GM04504 (cell line): ENCODE data around the gene TNRC6C.
"Not testable (repeated sequence)": the region's sequence is repeated elsewhere in the genome, so short reads cannot be mapped to it uniquely, and the experiment has no call there.

Experiments used
- DNase-seq: peaks from one replicate; pipeline ENCODE4 v3.0.0-alpha.2; 2012; ENCODE audit warnings: low read depth

Gene TNRC6C

DNA sequence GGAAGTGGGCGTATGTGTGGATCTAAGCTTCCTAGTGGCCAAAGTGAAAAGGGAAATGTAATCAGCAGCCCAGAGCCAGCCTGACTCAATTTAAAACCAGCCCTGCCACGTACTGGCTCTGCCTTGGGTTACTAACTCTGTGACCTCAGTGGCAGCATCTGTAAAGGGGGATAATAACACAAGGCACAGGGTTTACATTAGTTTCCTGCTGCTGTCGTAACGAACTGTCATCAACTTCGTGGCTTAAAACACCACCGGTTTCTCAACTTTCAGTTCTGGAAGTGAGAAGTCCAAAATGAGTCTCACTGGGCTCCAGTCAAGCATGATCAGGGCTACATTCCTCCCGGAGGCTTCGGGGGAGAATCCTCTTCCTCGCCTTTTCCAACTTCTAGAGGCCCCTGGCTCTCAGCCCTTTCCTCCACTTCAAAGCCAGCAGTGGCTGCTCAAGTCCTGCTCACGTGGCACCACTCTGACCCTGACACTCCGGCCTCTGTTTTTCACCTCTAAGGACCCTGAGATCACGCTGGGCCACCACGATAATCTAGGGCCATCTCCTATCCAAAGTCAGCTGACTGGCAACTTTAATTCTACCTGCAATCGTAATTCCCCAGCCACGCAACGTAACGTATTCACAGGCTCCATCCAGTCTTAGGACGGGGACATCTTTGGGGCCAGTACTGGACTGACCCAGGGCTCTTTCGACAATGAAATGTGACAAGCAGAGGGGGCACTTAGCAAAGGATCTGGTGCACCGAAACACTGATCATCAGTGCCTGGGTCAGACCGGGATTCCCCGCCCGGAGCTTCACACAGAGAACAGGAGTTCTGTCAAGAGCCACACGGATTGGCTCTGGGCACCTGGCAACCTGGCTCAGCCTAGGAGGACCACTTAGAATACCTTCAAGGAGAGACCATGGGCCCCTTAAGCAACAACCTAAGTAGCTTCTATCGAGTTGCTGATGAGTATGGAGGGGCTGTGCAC lies 155.6 kb downstream of the TNRC6C start:
- DNase-seq: no peak

DNA sequence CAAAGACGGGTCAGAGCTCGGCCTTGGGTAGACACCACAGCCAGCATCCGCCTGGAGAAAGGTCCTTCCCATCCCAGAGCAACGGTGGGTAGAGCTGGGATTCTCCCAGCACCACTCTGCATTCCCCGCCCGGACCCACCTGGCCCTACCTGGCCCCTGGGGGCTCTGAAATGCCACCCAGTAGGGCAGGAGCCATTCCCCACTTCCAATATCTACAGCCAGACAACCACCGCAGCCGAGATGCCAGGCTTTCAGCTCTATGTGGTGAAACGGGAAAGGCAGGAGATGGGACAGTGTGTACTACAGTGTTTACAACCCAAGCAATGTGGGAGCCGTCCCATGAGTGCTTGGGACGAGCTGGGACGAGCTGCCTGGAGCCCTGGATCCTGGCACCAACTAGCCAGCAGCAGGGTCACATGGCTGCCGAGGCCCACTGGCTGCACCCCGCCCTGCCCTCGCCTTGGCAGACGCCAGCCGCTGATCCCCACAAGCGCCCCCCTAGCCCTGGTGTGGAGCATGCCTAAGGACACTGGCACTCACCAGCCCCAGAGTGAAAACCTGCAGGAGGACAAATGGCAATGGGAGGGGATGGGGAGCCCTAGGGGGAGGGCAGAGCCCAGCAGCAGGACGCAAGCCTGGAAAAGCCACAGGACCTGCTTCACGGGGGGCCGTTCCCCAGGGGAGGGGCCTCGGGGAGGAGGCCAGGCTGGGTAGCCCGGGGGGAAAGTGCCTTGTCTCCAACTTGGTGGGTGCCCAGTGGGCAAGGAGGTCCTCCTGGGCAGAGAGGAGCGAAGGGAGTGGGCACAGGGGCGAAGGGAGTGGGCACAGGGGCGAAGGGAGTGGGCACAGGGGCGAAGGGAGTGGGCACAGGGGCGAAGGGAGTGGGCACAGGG lies 156.6 kb downstream of the TNRC6C start:
- no peak for DNase-seq

DNA sequence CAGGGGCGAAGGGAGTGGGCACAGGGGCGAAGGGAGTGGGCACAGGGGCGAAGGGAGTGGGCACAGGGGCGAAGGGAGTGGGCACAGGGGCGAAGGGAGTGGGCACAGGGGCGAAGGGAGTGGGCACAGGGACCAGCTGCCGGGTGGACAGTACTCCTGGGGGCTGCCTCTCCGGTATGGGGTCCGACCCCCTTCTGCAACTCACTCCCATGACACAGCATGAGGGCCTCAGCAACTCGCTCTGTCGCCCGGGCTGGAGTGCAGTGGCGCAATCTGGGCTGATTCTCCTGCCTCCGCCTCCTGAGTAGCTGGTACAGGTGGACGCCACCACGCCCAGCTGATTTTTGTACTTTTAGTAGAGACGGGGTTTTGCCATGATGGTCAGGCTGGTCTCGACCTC lies 157.3 kb downstream of the TNRC6C start:
- not testable (repeated sequence) for DNase-seq

DNA sequence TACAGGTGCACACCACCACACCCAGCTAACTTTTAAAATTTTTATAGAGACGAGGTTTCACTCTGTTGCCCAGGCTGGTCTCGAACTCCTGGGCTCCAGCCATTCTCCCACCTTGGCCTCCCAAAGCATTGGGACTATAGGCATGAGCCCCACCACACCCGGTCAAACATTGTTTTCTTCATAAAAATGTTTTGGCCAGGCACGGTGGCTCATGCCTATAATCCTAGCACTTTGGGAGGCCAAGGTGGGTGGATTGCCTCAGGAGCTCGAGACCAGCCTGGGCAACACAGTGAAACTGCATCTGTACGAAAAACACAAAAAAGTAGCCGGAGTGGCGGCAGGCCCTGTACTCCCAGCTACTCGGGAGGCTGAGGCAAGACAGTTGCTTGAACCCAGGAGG lies 157.9 kb downstream of the TNRC6C start:
- no peak for DNase-seq

DNA sequence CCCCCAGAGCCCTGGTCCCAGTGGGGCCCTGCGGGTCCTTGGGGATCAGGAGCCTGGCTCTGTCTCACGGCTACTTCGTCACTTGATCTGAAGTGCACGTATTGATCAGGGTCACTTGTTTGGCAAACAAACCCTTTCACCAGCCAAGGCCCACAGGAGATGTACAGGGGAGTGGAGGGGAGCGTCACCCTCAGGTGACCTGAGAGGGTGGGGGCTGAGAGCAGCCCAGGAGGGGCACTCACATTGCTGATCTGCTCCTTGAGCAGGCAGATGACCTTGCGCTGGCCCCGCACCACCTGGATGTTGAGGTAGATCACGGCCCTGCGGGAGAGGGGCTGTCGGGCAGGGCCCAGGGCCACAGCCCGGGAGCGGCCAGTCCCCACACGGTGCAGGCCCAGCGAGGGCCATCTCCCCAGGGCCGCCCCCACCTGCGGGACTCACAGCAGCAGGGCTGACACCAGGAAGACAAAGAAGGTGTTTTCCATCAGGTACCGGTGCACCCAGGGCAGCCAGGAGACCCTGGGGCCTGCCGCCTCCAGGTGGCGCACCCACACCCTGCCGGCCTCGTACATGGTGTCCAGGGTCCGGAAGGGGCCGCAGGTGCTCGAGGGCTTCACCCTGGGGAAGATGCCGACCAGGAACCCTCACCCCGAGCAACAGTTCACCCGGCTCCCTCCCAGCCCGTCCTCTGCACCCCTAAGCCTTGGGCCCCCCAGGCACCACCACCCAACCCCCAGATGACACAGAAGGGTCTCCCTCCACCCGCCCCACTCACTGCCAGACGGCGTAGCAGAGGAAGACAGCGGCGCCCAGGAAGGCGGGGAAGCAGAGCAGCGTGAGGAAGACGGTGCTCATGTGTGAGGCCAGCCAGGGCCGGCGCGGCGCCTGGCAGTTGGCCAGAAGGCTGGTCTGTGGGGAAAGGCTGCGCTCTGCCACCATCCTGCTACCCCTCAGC lies 158.8 kb downstream of the TNRC6C start:
- DNase-seq: no peak

DNA sequence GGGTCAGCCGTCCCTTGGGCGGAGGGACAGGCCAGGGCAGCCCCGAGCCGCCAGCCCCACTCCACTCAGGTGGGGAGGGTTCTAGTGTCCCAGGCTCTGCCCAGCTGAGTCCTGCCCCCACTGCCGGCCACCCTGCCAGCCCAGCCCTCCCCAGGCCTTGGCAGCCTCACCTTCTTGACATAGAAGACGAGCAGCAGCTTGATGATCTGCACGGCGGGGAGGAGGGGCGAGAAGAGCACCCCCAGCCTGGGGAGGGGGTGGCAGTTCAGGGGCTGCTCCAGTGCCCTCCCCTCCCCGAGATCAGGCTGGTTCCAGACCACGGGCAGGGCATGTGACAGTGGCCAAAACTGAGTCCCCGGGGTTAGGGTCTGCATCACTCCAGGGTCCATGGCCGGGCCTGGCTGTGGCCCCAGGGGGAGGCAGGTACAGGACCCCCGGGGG lies 160.3 kb downstream of the TNRC6C start:
- DNase-seq: no peak

DNA sequence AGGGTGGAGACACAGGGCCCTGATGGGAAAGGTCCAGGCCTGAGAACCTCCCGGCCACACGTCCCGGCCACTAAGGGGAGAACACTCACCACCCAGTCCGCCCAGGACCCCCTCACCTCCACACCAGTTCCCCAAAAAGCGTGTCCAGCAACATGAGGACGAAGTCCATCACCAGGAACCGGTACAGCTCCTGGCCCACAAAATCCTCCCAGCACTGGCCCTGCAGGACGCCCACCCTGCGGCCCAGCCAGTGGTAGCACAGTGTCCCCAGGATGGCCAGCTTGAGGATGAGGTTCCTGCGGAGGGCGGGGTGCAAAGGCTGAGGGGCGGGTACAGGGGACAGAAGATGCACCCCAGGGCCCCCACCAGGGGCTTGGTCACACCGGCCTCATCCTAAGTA lies 162.0 kb downstream of the TNRC6C start:
- no peak for DNase-seq

DNA sequence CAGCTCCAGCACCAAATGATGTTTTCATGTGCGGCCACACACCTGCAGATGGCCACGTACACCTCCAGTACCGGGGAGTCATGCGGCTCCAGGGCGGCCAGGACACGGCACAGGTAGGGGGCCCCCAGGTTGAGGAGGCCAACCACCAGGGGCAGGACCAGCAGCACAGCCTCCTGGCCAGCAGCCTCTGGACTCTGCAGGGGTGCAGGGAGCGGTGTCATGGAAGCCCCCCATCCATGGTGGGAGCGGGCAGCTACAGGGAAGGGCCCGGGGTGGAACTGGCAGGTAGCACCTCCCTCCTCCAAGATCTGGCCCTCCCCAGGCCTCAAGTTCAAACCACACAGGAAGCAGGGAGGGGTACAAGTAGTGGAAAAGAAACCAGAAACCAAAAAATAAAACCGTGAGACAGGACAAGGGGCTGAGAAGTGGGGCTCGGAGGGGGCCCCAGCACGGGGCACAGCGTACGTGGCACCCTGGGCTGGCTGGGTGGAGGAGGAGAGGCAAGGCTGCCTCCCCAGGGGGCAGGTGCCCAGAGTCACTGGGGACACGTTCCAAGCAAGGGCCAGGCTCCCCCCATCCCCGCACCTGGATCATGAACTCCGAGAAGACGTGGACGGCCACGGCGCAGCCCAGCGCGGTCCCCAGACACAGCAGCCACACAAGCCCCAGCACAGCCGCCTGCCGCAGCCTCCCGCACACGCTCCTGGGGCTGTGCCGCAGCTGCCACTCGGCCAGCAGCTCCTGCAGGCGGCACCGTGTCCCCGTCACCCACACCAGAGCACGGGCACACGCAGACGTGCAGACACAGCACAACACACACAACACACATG lies 162.7 kb downstream of the TNRC6C start:
- DNase-seq: no peak

DNA sequence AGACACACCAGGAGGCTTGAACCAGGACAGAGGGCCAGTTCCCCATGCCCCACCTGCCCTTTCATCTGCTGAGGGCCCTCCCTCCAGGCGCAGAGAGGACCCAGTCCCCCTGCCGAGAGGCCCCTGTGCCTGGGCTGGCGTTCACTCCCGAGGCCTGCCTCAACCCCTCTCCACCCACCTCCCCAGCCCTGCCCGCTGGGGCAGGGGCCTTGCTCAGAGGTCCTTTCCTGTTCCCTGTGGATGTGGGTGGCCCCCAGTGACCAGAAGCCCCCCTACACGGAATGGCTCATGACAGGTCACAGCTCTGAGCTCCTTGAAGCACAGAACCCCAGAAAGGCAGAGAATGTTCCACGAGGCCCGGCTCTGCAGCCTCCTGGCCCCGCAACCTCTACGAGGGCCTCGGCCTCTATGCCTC lies 163.3 kb downstream of the TNRC6C start:
- no peak for DNase-seq

DNA sequence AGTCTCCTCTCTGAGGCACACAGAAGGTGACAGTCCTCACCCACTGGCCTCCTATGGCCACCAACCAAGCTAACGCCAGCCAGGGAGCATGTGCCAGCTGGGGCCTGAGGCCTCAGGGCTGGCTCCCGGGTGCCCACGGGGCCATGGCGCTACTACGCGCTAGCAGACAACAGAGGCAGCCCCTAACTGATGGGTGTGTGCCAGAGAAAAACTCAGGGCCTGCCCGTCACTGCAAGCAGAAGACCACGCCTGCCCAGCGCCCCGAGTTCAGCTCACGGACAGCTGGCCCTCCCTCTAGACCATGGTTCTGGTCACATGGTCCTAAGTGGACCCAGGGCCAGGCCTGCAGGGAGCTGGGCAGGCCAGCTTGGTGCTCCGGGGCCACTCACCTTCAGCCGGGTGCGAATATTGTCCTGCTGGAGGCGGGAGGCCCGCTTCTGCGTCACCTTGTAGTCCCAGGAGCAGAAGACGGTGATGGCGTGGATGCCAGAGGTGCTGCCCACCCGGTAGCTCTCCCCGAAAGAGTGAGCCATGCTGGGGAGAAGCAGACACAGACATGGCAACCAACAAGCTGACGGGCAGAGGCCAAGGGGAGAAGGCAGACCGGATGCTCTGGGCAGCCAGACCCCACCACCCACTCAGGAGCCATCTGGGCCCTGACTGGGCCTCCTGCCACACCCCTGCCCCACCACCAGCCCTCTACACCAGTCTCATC lies 163.9 kb downstream of the TNRC6C start:
- DNase-seq: no peak

DNA sequence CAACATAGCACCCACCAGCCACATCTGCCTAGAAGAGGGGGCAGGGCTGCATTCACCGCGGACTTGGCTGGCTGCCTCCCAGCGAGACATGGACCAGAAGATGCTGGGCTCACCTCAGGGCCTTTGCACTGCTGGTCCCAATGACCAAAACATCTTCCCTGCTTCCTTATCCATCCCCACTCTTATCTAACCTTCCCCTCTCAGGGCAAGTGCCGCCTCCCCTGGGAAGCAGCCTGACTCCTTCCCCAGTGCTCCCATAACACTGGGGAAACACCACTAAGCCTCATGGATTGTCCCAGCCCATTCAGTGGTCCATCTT lies 164.4 kb downstream of the TNRC6C start:
- DNase-seq: no peak

DNA sequence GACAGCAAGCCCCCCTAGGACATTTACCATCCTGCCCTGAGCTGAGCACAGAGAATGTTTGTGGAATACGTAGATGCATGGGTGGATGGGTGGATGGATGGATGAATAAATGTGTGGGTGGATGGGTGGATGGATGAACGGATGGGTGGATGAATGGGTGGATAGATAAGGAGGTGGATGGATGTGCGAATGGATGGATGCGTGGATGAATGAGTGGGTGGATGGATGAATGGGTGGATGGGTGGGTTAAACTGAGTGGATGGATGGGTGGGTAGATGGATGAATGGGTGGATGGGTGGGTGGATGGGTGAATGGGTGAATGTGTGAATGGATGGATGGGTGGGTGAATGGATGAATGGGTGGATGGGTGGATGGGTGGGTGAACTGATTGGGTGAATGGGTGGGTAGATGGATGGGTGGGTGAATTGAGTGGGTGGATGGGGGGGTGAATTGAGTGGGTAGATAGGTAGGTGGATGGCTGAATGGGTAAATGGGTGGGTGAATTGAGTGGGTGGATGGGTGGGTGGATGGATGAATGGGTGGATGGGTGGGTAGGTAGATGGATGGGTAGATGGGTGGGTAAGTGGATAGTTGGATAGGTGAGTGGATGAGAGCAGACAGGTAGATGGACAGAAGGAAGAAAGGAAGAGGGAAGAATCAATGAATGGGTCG lies 164.9 kb downstream of the TNRC6C start:
- DNase-seq: no peak

DNA sequence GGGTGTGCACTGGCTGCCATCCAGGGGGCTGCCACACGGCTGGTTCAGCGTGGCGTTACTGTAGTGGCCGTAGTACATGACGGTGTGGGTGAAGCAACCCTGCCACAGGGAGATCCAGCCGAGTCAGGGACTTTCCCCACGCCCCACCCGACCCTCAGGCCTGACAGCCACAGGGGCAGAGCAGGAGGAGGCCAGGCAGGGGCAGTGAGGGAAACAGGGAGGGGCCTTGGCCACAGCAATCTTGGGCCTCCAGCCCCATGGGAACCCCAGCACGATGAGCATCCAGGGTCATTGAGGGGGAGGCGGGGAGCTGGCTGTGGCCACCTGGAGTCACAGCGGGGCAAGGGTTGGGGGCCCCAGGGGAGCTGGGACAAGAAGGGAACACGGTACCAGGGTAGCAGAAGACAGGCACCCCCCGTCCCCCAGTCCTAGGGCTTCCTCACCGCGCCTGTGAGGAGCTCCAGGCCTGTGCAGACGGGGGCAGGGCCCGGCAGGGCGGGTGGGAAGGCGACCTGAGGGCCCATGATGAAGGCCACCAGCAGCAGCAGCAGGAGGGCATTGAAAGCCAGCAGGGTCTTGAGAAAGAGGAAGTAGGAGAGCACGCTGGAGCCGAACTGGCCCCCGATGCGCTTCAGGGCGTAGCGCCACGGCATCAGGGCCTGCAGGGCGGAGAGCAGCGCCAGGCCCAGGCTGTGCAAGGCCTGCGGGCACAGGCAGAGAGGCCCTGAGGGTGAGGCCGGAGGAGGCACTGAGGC lies 165.8 kb downstream of the TNRC6C start:
- no peak for DNase-seq

DNA sequence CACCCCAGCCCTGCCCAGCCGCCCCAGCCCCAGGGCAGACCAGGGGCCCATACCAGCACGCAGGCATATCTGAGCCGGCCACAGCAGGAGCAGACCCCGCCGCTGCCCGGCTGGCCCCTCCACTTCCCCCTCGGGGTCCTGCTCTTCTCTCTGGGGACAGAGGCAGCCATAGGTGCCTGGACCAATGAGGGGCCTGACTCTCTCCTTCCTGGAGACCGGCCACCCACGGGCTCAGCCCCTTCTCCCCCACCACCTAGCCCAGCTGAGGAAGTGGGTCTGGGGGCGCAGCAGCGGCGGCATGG lies 166.3 kb downstream of the TNRC6C start:
- no peak for DNase-seq

DNA sequence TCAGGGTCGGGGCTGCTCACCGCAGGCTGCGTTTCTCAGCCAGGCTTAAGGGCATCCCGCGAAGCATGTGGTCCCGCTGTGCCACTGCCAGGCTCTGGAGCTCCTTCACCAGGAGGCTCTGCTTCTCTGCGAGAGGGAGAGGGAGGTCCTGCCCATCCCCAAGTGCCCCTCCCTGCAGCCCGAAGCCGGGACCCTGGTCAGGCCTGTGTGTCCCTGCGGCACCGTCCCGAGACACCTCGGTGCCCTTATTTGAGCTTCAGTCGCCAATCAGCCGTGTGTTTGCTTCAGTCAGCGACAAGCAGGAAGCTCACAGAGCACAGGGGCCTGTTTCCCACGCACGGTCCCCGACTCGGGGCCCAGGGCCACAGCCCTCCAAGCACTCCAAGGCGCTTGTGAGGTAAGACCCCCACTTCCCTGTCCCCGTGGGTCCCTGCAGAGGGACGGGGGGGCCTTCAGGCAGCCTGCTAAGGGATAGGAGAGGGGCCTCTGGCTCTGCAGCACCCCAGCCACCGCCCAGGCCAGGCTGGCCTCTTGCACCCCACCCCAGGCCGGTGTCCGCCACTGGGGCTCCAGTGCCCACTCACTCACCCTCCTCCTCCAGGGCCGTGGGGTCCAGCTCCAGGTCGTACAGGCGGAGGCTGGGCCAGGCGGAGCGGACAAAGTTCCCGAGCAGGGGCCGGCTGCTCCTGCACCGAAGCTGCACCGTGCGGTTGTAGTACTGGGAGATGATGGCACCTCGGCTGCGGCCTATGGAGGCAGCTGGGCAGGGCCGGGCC lies 166.8 kb downstream of the TNRC6C start:
- no peak for DNase-seq

DNA sequence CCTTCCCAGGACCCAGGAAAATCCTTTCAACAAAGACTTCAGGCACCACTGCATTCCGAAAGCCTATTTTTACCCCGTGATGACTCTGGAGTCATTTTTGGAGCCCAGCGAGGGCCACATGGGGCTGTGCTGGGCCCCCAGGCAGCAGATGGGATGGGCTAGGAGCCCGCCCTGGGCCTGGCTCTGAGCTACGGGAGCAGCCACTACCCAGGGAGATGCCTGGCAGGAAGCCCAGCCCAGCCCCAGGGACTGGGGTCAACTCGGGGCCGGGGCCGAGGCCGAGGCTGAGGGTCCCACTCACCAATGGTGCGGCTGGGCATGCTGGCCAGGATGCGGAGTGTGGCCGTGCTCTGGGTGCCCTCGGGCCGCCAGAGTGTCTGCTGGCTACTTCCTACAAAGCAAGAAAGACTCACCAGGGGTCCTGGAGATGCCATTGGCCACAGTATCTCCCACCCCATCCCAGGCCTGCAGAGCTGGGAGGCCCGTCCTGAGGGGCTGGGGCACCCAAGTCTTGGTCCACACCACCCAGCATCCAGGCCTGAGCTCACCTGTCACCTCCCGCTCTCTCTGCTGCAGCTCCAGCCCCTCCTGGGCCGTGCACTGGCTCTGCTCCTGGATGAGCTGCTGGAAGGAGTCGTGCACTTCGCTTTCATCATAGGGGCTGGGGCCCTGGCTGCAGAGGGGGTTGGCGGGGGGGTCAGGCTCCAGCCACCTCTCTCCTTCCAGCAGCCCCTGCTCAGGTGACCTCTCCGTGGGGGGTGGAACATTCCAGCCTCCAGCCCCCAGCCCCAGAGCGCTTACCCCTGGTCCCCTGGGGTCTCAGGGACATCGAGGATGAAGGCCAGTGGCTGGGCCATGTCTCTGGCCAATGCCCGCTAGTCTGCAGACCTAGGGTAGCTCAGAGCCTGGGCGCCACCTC lies 167.7 kb downstream of the TNRC6C start:
- DNase-seq: no peak

DNA sequence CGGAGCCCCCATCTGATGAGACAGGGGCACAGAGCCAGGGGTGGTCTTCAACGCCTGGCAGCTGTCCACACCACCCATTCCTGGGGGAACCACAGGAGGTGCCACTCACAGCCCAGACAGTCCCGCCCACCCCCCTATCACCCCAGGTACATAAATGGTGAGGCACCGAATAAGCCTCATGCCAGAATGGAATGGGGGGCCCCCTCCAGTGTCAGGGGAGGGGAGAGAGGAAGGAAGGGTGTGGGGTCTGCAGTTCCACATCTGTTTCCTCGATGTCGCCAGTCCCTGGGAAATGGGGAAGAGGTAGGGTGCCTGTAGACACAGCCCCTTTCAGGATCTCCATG lies 168.4 kb downstream of the TNRC6C start:
- DNase-seq: no peak
